GM19467 (cell line): Measurements from ENCODE around the gene MRTFA.

Experiments used
- ATAC-seq: cut with Tn5 transposase; IDR thresholded peaks from one replicate; pipeline ENCODE4 v1.9.1; 2021; ENCODE audit warnings: mild to moderate bottlenecking, moderate library complexity; ENCODE audit not compliant: unreplicated experiment

Gene MRTFA

GRCh38 chr22:40434106-40434505 lies 202.4 kb downstream of the MRTFA start:
- ATAC-seq, result no peak

- ATAC-seq, result no peak
Measured at GRCh38 chr22:40433416-40434090, 203.0 kb downstream of the MRTFA start.

GRCh38 chr22:40432625-40433024 lies 203.9 kb downstream of the MRTFA start:
- ATAC-seq, result no peak

- no peak for ATAC-seq
Measured at GRCh38 chr22:40432157-40432556, 204.4 kb downstream of the MRTFA start.

- no peak for ATAC-seq
Measured at GRCh38 chr22:40430991-40431390, 205.5 kb downstream of the MRTFA start.

- no peak for ATAC-seq
Measured at GRCh38 chr22:40429481-40429880, 207.0 kb downstream of the MRTFA start.

GRCh38 chr22:40428796-40429195 lies 207.7 kb downstream of the MRTFA start:
- no peak for ATAC-seq

- no peak for ATAC-seq
Measured at GRCh38 chr22:40426594-40427333, 209.8 kb downstream of the MRTFA start.

- no peak for ATAC-seq
Measured at GRCh38 chr22:40425082-40425481, 211.4 kb downstream of the MRTFA start.

- no peak for ATAC-seq
Measured at GRCh38 chr22:40423882-40424640, 212.5 kb downstream of the MRTFA start.

- no peak for ATAC-seq
Measured at GRCh38 chr22:40423310-40423688, 213.2 kb downstream of the MRTFA start.

GRCh38 chr22:40422558-40423309 lies 213.8 kb downstream of the MRTFA start:
- no peak for ATAC-seq

- no peak for ATAC-seq
Measured at GRCh38 chr22:40421941-40422340, 214.6 kb downstream of the MRTFA start.

GRCh38 chr22:40421082-40421350 lies 215.5 kb downstream of the MRTFA start:
- ATAC-seq, result no peak

- no peak for ATAC-seq
Measured at GRCh38 chr22:40420341-40421081, 216.0 kb downstream of the MRTFA start.

GRCh38 chr22:40419718-40420117 lies 216.8 kb downstream of the MRTFA start:
- ATAC-seq, result no peak

GRCh38 chr22:40418366-40419201 lies 217.9 kb downstream of the MRTFA start:
- ATAC-seq, result no peak

GRCh38 chr22:40417881-40418280 lies 218.6 kb downstream of the MRTFA start:
- no peak for ATAC-seq

GRCh38 chr22:40417041-40417440 lies 219.5 kb downstream of the MRTFA start:
- no peak for ATAC-seq

GRCh38 chr22:40416636-40417035 lies 219.9 kb downstream of the MRTFA start:
- ATAC-seq, result no peak
